Stimulated activated naive CD8-positive, alpha-beta T cell treated with anti-CD3 and anti-CD28 coated beads, Interleukin-15, Interleukin-2, amounts not matched to agents 100 ng/mL and 50 ng/mL, for 24 hours (primary cell): ENCODE data around the gene MYF6.

ENCODE experiments used
- H3K27ac Mint-ChIP-seq: one replicate; pipeline ENCODE4 v1.8.0; 2021; ENCODE audit warnings: mild to moderate bottlenecking, mixed read lengths
- H3K27me3 Mint-ChIP-seq: one replicate; pipeline ENCODE4 v1.8.0; 2021; ENCODE audit warnings: mixed read lengths
- H3K36me3 Mint-ChIP-seq: one replicate; pipeline ENCODE4 v1.8.0; 2021; ENCODE audit warnings: low read depth, mixed read lengths
- H3K4me1 Mint-ChIP-seq: one replicate; pipeline ENCODE4 v1.8.0; 2021; ENCODE audit warnings: low read depth, mixed read lengths
- H3K4me3 Mint-ChIP-seq: one replicate; pipeline ENCODE4 v1.8.0; 2021; ENCODE audit warnings: mild to moderate bottlenecking, mixed read lengths
- H3K9me3 Mint-ChIP-seq: one replicate; pipeline ENCODE4 v1.8.0; 2021; ENCODE audit warnings: mixed read lengths

MYF6 gene

GRCh38 chr12:80714055-80714454, 6.6 kb downstream of the MYF6 start:
- Mint-ChIP-seq H3K36me3 (no peaks in the 10 kb centered on the region), H3K9me3 (no peaks in the 10 kb centered on the region), H3K27me3 (peaks cover 58% of the 10 kb centered on the region), H3K4me3 (no peak overlapping the region), H3K4me1 (no peaks in the 10 kb centered on the region), H3K27ac (no peak overlapping the region)

DNA sequence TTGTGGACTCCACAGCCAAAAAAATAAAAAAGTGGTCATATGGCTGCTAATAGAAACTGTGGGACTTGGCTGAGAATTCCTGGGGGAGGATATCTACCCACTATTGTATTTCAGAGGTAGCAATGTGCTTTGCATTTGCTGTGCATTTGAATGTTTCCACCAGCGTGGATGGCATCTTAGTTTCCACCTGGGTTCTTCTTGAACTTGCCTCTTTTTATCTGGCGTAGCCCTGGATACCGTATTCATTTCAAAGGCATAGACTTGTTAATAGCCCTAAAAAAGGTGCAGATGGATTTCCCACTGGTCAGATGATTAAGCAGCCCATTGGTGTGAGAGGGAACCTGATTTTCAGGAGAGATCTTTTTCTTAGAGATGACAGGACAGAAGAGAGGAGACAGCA, 7.4 kb downstream of the MYF6 start:
- no peaks in the 10 kb centered on the region for H3K9me3 Mint-ChIP-seq
- peaks cover 50% of the 10 kb centered on the region for H3K27me3 Mint-ChIP-seq
- H3K4me1 Mint-ChIP-seq, result no peaks in the 10 kb centered on the region
- H3K27ac Mint-ChIP-seq, result no peak overlapping the region
- no peak overlapping the region for H3K4me3 Mint-ChIP-seq
- H3K36me3 Mint-ChIP-seq, result no peaks in the 10 kb centered on the region

DNA sequence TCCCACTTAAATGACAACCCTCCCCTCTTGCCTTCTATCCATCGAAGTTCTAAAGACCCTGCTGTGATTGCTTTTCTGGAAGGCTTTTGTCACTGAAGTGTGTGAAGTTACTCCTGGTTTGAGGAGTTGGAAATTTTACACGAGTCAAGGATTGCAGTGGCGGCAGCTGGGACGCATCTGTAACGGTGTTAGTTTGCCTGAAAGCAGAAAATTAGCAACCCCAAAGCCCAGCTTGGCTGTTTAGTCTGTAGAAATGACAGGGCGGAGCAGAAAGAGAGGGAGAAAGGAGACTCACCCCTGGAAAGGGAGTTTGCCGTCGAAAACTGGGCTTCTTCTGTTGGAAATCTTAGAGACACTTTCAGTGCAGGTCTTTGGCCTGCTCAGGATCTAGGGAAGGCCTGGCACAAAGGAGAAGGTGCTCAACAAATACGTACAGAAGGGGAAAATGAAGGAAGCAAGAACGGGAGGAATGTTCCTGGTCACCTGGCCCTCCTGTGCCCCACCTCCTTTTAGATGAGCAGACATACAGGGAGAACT, 8.3 kb downstream of the MYF6 start:
- Mint-ChIP-seq H3K4me3 (no peak overlapping the region), H3K4me1 (no peaks in the 10 kb centered on the region), H3K27ac (no peak overlapping the region), H3K9me3 (no peaks in the 10 kb centered on the region), H3K36me3 (no peaks in the 10 kb centered on the region), H3K27me3 (peaks cover 41% of the 10 kb centered on the region)

DNA sequence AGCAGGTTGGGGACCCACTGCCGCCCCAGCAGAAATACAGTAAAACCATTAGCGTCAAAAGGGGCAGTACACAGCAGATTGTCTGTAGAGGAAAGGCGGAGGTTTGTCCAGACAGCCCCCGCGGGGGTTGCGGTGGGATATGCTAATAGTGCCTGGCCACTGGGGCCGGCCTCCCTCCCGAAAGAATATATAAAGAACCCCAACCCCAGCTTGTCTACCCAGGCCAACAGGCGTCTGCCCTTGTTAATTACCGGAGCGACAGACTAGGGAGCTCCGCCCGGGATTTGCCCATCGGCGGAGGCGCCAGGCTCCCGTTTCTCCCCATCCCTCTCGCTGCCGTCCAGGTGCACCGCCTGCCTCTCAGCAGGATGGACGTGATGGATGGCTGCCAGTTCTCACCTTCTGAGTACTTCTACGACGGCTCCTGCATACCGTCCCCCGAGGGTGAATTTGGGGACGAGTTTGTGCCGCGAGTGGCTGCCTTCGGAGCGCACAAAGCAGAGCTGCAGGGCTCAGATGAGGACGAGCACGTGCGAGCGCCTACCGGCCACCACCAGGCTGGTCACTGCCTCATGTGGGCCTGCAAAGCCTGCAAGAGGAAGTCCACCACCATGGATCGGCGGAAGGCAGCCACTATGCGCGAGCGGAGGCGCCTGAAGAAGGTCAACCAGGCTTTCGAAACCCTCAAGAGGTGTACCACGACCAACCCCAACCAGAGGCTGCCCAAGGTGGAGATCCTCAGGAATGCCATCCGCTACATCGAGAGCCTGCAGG, 9.4 kb downstream of the MYF6 start, which contains the start of gene MYF5:
TSS of gene MYF5 (plus strand) at position 217 of the 774 bp plus-strand sequence. CDS start at position 369, 152 bp downstream.
- H3K9me3 Mint-ChIP-seq, result no peaks in the 10 kb centered on the region
- no peaks in the 10 kb centered on the region for H3K36me3 Mint-ChIP-seq

DNA sequence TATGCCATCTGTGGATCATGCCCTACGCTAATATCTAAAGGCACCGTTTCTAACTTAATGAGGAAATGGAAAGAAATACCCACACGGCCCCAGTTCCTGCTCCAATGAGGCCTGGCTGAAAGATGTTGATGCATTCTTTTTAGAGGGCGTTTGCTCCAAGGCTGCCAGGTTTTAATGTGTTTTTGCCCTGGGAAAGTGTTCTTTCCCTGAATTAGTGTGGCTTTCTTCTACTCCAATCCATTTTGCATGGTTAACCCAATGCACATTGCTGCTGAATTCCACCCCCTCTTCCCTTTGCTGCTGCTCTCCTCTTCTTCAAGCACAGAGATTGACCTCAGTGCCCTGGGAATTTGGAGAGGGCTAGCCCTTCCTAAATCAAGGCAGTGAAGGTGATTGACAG, 10.4 kb downstream of the MYF6 start:
- H3K4me3 Mint-ChIP-seq, result no peak overlapping the region
- H3K27ac Mint-ChIP-seq, result no peak overlapping the region
- peaks cover 39% of the 10 kb centered on the region for H3K27me3 Mint-ChIP-seq
- H3K9me3 Mint-ChIP-seq, result no peaks in the 10 kb centered on the region
- H3K4me1 Mint-ChIP-seq, result no peaks in the 10 kb centered on the region
- no peaks in the 10 kb centered on the region for H3K36me3 Mint-ChIP-seq

More for the DNA sequence above, 9.4 kb downstream of the MYF6 start, which contains the start of gene MYF5:
- Mint-ChIP-seq H3K27me3 (peaks cover 39% of the 10 kb centered on the region), H3K27ac (no peak within 1 kb of the TSS), H3K4me3 (no peak within 1 kb of the TSS), H3K4me1 (no peaks in the 10 kb centered on the region)

- Mint-ChIP-seq H3K27me3 (peaks cover 19% of the 10 kb centered on the region), H3K4me1 (no peaks in the 10 kb centered on the region), H3K36me3 (no peaks in the 10 kb centered on the region), H3K9me3 (no peaks in the 10 kb centered on the region), H3K27ac (no peak overlapping the region), H3K4me3 (no peak overlapping the region)
Observed at GRCh38 chr12:80720516-80720915, 13.1 kb downstream of the MYF6 start.

DNA sequence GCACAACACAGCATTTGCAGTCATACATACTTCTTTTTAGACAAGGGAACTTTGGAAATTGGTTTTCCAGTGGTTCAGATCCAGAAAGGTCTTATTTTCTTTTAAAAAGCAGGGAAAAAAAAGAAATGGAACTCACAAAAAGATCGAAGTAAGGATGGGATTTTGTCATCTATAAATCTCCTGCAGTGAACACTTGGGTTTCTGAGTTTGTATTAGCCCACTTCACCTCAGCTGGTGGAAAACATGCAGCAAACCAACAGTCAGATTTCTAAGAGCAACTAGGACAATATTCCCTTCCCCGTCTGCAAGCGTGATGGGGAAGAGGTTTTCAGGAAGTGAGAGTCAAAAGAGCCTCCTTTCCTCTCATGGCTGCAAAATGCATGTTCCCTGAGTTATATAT, 13.9 kb downstream of the MYF6 start:
- Mint-ChIP-seq H3K27ac (no peak overlapping the region), H3K4me1 (no peaks in the 10 kb centered on the region), H3K27me3 (peaks cover 11% of the 10 kb centered on the region), H3K9me3 (no peaks in the 10 kb centered on the region), H3K4me3 (no peak overlapping the region), H3K36me3 (no peaks in the 10 kb centered on the region)

DNA sequence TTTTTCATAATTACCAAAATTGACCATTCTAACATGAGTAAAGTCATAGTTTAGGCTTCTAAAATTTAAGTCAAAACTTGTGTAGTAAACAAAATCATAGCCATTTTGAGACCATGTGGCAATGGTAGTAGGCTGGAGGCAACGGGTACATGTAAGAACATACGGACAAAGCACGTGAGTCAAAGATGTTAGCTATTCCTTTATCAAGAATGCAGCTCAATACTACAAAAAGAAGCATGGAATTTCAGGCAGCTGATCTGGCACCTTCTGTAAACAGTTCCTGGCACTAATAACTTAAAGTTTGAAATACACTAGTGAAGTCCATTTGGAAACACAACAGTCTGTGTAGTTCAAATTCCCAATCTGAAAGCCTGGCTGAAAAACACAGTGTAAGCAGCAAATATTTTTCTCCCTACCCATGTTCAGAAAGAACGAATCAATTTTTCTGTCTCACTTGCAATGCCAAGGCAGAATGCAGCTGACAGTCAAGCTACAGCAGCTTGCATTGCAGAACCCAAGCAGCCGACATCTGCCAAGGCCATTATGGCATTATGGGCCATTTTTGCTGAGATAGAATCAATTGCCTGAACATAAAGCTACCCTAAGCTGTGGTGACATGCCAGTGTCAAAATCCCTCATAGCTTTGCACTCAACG, 38.5 kb downstream of the MYF6 start:
- Mint-ChIP-seq H3K36me3 (no peaks in the 10 kb centered on the region), H3K27me3 (no peaks in the 10 kb centered on the region), H3K4me3 (no peak overlapping the region), H3K9me3 (peaks cover under 1% of the 10 kb centered on the region), H3K27ac (no peak overlapping the region), H3K4me1 (no peaks in the 10 kb centered on the region)

DNA sequence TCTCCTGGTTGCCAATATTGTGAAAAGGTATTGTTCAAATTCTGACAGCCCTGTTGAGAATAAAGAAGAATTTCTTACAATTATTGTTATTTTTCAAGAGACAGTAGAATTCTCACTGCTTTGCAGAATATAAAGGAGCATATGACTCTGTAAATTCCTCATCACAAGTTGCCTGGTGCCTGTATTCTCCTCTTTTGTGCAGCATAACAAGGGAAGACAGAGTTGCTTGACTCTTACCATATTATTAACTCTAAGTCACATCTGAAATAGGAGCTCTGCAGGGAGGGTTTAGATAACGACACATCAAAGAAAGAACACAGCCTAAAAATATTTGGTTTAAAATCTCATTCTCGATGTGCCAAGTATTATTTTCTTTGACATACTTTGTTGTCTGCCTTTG, 40.4 kb downstream of the MYF6 start:
- no peaks in the 10 kb centered on the region for H3K36me3 Mint-ChIP-seq
- peaks cover 3% of the 10 kb centered on the region for H3K9me3 Mint-ChIP-seq
- H3K27me3 Mint-ChIP-seq, result no peaks in the 10 kb centered on the region
- H3K4me1 Mint-ChIP-seq, result no peaks in the 10 kb centered on the region
- H3K4me3 Mint-ChIP-seq, result no peak overlapping the region
- H3K27ac Mint-ChIP-seq, result no peak overlapping the region

GRCh38 chr12:80749456-80749855, 42.0 kb downstream of the MYF6 start:
- Mint-ChIP-seq H3K36me3 (no peaks in the 10 kb centered on the region), H3K27me3 (no peaks in the 10 kb centered on the region), H3K27ac (no peak overlapping the region), H3K4me3 (no peak overlapping the region), H3K9me3 (peaks cover 3% of the 10 kb centered on the region), H3K4me1 (no peaks in the 10 kb centered on the region)

GRCh38 chr12:80752464-80752863, 45.0 kb downstream of the MYF6 start:
- Mint-ChIP-seq H3K4me1 (no peaks in the 10 kb centered on the region), H3K27me3 (no peaks in the 10 kb centered on the region), H3K27ac (no peak overlapping the region), H3K36me3 (no peaks in the 10 kb centered on the region), H3K4me3 (no peak overlapping the region), H3K9me3 (peaks cover 3% of the 10 kb centered on the region)

DNA sequence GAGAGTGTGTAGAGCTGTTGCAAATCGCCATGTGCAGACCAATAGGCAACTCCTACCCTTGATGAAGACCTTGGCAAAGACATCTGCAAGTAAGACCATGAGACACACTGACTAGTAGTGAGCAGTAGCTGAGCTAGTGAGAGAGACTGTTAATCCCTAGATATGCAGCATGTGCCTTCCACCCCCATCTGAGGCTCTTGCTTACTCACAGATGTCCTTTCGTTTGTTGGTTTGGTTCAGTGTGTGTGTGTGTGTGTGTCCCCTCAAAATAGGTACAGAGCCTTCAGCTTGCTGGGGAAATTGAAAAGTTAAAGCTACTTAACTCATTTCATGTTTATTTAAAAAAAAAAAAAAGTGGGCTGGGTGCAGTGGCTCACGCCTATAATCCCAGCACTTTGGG, 46.8 kb downstream of the MYF6 start:
- no peaks in the 10 kb centered on the region for H3K36me3 Mint-ChIP-seq
- no peaks in the 10 kb centered on the region for H3K4me1 Mint-ChIP-seq
- H3K27ac Mint-ChIP-seq, result no peak overlapping the region
- H3K4me3 Mint-ChIP-seq, result no peak overlapping the region
- no peaks in the 10 kb centered on the region for H3K27me3 Mint-ChIP-seq
- peaks cover 3% of the 10 kb centered on the region for H3K9me3 Mint-ChIP-seq

DNA sequence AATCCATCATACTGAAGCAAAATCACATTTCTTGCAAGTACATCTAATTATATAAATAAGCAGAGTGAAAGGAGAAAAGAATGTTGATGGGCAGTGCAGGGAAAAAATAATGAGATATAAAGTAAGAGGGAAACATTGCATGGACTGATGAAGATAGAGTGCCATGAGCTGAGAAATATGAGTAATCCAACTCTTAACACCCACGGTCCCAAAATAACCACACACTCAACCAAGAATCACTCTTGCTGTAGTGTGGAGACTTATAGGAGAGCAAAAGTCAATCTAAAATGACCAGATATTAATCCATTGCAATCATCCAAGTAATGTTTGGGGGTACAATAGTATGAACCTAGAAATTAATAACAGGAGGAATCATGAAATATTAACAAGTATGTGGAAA, 49.4 kb downstream of the MYF6 start:
- Mint-ChIP-seq H3K4me1 (no peaks in the 10 kb centered on the region), H3K27me3 (no peaks in the 10 kb centered on the region), H3K36me3 (no peaks in the 10 kb centered on the region), H3K4me3 (no peak overlapping the region), H3K9me3 (no peaks in the 10 kb centered on the region), H3K27ac (no peak overlapping the region)
